NCI-H1930 (cell line): ENCODE data around the gene AP4E1.
"Not testable (repeated sequence)": the region's sequence is repeated elsewhere in the genome, so short reads cannot be mapped to it uniquely, and the experiment has no call there.

ENCODE experiments used
- DNase-seq, 2 experiments: peaks; one replicate each; lab custom pipeline; 2025; lab: John Stamatoyannopoulos, UW

Gene AP4E1

DNA sequence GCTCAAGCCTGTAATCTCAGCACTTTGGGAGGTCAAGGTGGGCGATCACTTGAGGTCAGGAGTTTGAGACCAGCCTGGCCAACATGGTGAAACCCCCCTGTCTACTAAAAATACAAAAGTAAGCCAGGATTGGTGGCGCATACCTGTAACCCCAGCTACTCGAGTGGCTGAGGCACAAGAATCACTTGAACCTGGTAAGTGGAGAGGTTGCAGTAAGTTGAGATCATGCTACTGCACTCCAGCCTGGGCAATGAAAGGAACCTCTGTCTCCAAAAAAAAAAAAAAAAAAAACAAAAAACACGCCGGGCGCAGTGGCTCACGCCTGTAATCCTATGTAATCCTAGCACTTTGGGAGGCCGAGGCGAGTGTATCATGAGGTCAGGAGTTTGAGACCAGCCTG lies 18.9 kb upstream of the AP4E1 start:
- DNase-seq = no peak

DNA sequence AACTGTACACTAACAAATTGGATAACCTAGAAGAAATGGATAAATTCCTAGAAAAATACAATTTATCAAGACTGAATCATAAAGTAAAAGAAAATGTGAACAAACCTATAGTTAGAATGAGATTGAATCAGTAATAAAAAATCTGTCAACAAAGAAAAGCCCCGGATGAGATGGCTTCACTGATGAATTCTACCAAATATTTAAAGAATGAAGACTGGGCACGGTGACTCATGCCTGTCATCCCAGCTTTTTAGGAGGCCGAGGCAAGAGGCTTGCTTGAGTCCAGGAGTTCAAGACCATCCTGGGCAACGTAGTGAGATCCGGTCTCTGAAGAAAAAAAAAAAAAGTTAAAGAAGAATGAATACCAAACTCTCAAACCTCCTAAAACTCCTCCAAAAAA lies 17.7 kb upstream of the AP4E1 start:
- no peak for DNase-seq

- DNase-seq = no peak
These were observed 17.3 kb upstream of the AP4E1 start for GRCh38 chr15:50891159-50891558.

DNA sequence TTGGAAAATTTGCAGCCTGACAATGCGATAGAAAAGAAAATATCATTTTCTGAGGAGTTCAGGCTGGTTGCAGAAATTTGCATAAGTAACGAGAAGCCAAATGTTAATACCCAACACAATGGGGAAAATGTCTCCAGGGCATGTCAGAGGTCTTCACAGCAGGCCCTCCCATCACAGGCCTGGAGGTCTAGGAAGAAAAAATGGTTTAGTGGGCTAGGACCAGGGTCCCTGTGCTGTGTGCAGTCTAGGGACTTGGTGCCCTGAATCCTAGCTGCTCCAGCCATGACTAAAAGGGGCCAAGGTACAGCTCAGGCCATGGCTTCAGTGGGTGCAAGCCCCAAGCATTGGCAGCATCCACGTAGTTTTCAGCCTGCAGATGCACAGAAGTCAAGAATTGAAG lies 14.5 kb upstream of the AP4E1 start:
- no peak for DNase-seq

- not testable (repeated sequence) for DNase-seq
These were observed 7.1 kb upstream of the AP4E1 start for GRCh38 chr15:50901390-50901789.

GRCh38 chr15:50904211-50904610 lies 4.3 kb upstream of the AP4E1 start:
- no peak for DNase-seq

DNA sequence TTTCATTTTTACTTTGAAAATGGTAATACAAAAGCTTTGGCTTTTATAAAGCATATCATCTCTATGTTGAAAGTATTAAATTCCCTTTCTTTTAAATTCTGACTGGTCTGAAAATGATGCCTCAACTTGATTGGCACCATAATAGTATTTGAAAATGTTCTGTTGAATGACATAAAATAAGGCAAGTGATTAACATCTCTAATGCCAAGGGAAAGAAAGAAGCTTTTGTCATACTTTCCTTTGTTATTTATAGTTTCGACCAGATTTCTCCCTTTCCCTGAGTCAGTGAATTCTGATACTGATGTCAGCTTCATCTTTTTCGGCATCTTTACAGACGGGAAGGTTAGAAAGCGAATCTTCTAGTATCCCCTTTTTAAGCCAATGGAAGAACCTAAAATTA lies 3.4 kb upstream of the AP4E1 start:
- no peak for DNase-seq

GRCh38 chr15:50906954-50907600 lies 1.4 kb upstream of the AP4E1 start:
- no peak for DNase-seq

DNA sequence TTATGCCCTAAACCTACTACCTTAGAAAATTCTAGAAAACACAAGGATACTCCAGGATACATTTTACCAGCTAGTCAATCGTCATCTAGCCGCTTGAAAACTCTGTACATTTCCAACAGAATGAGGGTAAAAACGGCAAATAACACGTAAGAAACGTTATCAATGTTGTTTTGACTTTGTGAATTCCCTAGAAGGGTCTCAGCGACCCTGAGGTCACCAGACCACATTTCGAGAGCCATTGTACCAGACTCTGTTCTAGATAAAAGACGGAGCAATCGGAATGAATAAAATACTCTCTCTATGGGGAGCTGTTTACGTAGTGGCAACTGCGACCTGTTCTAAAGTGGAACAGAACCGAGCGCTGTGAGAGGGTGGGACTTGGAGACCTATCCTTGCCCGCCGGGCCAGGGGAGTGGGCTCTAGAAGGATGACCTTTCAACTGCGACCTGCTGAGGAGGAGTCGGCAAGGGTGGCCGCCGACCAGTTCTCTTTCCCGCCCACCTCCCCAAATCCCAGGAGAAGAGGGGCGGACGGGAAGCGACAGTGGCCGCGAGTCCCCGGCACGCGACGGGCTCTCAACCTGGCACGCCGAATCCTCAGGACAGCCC lies 778 bp upstream of the AP4E1 start:
- no peak for DNase-seq

GRCh38 chr15:50909010-50909317 lies 481 bp downstream of the AP4E1 start:
- DNase-seq = no peak

DNA sequence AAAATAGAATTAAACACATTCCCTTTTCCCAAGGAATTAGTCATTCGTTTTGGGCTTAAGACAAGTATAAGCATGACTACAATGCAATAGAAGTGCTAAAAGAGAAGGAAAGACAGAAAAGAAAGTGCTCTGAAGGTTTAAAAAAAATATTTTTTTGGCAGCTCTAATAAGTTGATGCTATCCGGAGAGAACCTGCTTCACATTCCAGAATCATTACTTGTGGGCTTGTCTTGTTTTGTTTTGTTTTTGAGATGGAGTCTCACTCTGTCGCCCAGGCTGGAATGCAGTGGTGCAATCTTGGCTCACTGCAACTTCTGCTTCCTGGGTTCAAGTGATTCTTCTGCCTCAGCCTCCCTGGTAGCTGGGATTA lies 1.9 kb downstream of the AP4E1 start:
- DNase-seq = not testable (repeated sequence)

DNA sequence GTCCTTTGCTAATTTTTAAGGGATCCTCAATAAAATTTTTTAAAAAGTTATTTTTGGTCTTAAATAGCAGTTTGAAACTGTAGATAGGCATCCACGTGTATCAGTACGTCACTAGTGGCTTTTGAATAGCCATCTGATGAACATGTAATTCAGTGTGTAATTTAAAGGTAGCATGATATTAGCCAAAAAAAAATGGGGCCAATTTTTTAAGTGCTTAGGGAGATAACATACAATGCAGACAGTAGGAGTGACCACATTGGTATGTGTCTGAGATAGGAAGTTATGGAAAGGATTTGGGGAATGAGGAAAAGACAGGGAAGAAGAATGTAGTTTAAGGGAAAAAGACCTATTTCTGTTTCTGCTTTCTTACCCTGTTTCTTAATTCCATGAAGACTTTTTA lies 2.5 kb downstream of the AP4E1 start:
- DNase-seq = no peak

DNA sequence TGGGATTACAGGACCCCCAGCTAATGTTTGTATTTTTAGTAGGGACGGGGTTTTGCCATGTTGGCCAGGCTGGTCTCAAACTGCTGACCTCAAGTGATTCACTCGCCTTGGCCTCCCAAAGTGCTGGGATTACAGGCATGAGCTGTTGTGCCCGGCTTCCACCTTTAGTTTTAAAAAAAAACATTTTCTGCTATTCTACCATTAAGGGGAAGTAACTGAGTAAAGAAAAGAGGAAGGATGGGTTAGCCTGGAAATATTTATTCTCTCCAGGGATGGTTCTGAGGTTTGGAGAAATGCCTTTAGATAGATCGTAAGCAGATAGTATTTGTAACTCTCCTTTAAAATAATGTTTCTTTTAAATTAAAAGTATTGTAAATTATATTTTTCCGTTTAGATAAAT lies 3.1 kb downstream of the AP4E1 start:
- no peak for DNase-seq

- no peak for DNase-seq
These were observed 7.9 kb downstream of the AP4E1 start for GRCh38 chr15:50916400-50916799.

DNA sequence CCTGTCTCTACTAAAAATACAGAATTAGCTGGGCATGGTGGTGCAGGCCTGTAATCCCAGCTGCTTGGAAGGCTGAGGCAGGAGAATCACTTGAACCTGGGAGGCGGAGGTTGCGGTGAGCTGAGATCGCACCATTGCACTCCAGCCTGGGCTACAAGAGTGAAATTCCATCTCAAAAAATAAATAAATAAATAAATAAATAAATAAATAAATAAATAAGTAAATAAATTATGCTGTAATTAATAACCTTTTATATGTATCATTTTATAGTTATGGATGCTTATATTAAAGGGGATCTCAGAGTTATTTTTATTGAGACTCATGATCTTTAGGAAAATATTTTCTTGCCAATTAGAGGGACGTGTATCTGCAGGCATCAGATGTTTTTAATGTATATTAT lies 10.9 kb downstream of the AP4E1 start:
- not testable (repeated sequence) for DNase-seq

GRCh38 chr15:50925281-50925680 lies 16.8 kb downstream of the AP4E1 start:
- no peak for DNase-seq

- DNase-seq = no peak
These were observed 20.6 kb downstream of the AP4E1 start for GRCh38 chr15:50929062-50929461.

- no peak for DNase-seq
These were observed 22.3 kb downstream of the AP4E1 start for GRCh38 chr15:50930792-50931191.

DNA sequence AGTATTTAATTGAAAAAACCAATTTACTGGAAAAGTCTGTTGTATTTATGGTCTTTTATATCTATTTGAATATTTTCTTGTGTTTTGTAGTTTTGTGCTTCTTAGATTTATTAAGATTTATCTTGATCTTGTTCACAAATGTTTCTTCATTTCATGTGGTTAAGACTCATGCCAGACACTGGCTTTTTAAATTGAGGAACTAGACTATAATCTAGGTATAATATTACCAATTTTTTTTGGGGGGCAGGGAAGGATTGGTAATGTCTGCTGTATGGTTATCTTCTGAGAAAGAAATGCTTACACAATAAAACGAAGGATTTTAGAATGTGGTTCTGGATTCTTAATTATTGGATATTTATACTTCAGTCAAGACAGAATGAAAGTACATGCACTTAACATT lies 24.9 kb downstream of the AP4E1 start:
- no peak for DNase-seq

- DNase-seq = no peak
These were observed 30.0 kb downstream of the AP4E1 start for GRCh38 chr15:50938525-50938924.

GRCh38 chr15:50939911-50940310 lies 31.4 kb downstream of the AP4E1 start:
- DNase-seq = no peak

- no peak for DNase-seq
These were observed 32.0 kb downstream of the AP4E1 start for GRCh38 chr15:50940506-50940905.

- DNase-seq = no peak
These were observed 35.2 kb downstream of the AP4E1 start for GRCh38 chr15:50943638-50944037.

DNA sequence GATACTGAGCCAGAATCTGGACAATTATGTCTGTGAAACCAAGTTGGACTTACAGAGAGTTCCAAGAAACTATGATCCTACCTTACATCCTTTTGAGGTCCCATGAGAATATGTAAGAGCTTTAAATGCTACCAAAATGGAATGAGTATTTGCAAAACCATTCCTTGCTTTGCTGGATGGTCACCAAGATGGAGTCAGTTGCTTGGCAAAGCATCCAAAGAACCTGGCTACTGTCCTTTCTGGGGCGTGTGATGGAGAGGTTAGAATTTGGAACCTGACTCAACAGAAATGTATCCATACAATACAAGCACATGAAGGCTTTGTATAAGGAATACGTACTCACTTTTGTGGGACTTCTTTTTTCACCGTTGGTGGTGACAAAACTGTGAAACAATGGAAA lies 36.2 kb downstream of the AP4E1 start:
- no peak for DNase-seq
